ENCODE data around the gene LRRFIP1. TPM values are rescaled to one million over a fixed set of nuclear protein-coding genes. Genes with fewer than 3 reads are reported as not detected.

Gene LRRFIP1
- total RNA-seq, 4 donors from 2014 or later, result 84.9 to 152 (median 120) TPM

GRCh38 chr2:237636578-237636977, 9.2 kb downstream of the LRRFIP1 start:
- intact Hi-C loops (cut with DNase I), result no loop called here
- TF ChIP-seq, protein P1, sequence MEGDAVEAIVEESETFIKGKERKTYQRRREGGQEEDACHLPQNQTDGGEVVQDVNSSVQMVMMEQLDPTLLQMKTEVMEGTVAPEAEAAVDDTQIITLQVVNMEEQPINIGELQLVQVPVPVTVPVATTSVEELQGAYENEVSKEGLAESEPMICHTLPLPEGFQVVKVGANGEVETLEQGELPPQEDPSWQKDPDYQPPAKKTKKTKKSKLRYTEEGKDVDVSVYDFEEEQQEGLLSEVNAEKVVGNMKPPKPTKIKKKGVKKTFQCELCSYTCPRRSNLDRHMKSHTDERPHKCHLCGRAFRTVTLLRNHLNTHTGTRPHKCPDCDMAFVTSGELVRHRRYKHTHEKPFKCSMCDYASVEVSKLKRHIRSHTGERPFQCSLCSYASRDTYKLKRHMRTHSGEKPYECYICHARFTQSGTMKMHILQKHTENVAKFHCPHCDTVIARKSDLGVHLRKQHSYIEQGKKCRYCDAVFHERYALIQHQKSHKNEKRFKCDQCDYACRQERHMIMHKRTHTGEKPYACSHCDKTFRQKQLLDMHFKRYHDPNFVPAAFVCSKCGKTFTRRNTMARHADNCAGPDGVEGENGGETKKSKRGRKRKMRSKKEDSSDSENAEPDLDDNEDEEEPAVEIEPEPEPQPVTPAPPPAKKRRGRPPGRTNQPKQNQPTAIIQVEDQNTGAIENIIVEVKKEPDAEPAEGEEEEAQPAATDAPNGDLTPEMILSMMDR (IDR thresholded peaks at IDR 0.05), result no peak
- TF ChIP-seq POLR2A (IDR thresholded peaks at IDR 0.05), result no peak
- H3K4me3 ChIP-seq, result no peak overlapping the region
- H3K27ac ChIP-seq, result no peak overlapping the region
- peaks cover 0 to 8% (median 6%) of the 10 kb centered on the region in 3 donors for H3K9me3 ChIP-seq
- H3K4me1 ChIP-seq, result peaks cover 0 to 15% (median 0%) of the 10 kb centered on the region in 3 donors
- no peaks in the 10 kb centered on the region for H3K36me3 ChIP-seq
- no peaks in the 10 kb centered on the region for H3K27me3 ChIP-seq
- DNase-seq, result no peak
- 67 to 90% methylated on average over 1 of the region's 1 CpG for WGBS, 2 donors

- Histone ChIP-seq H3K27me3 (no peaks in the 10 kb centered on the region), H3K4me3 (no peak overlapping the region), H3K27ac (no peak overlapping the region), H3K36me3 (no peaks in the 10 kb centered on the region), H3K4me1 (peaks cover 0 to 11% (median 0%) of the 10 kb centered on the region in 3 donors), H3K9me3 (peaks cover 0 to 8% (median 6%) of the 10 kb centered on the region in 3 donors)
- intact Hi-C loops (cut with DNase I), result no loop called here
- 81 to 84% methylated on average over 3 of the region's 3 CpGs for WGBS, 2 donors
- DNase-seq, result no peak
- no peak for TF ChIP-seq POLR2A (IDR thresholded peaks at IDR 0.05)
- TF ChIP-seq, protein P1 (IDR thresholded peaks at IDR 0.05), result no peak
Observed at GRCh38 chr2:237637429-237638135, 10.2 kb downstream of the LRRFIP1 start.

GRCh38 chr2:237638176-237638575, 10.8 kb downstream of the LRRFIP1 start:
- Histone ChIP-seq H3K9me3 (peaks cover 0 to 8% (median 6%) of the 10 kb centered on the region in 3 donors), H3K27me3 (no peaks in the 10 kb centered on the region), H3K4me3 (no peak overlapping the region), H3K27ac (no peak overlapping the region), H3K36me3 (no peaks in the 10 kb centered on the region), H3K4me1 (peaks cover 0 to 5% (median 0%) of the 10 kb centered on the region in 3 donors)
- WGBS, 2 donors, result 93 to 98% methylated on average over 8 of the region's 8 CpGs
- DNase-seq, result no peak
- no peak for TF ChIP-seq POLR2A (IDR thresholded peaks at IDR 0.05)
- TF ChIP-seq, protein P1 (IDR thresholded peaks at IDR 0.05), result no peak
- intact Hi-C loops (cut with DNase I), result no loop called here

GRCh38 chr2:237639052-237639835, 11.9 kb downstream of the LRRFIP1 start:
- no peaks in the 10 kb centered on the region for H3K4me1 ChIP-seq
- DNase-seq, result no peak
- peaks cover 0 to 7% (median 5%) of the 10 kb centered on the region in 3 donors for H3K9me3 ChIP-seq
- TF ChIP-seq, protein P1 (IDR thresholded peaks at IDR 0.05), result no peak
- TF ChIP-seq POLR2A (IDR thresholded peaks at IDR 0.05), result no peak
- H3K36me3 ChIP-seq, result no peaks in the 10 kb centered on the region
- intact Hi-C loops (cut with DNase I), result no loop called here
- 79 to 80% methylated on average over 11 of the region's 11 CpGs for WGBS, 2 donors
- H3K4me3 ChIP-seq, result no peak overlapping the region
- H3K27me3 ChIP-seq, result no peaks in the 10 kb centered on the region
- no peak overlapping the region for H3K27ac ChIP-seq

GRCh38 chr2:237639836-237640220, 12.4 kb downstream of the LRRFIP1 start:
- Histone ChIP-seq H3K36me3 (no peaks in the 10 kb centered on the region), H3K9me3 (peaks cover 0 to 1% (median 0%) of the 10 kb centered on the region in 3 donors), H3K27me3 (no peaks in the 10 kb centered on the region), H3K4me3 (no peak overlapping the region), H3K27ac (no peak overlapping the region), H3K4me1 (no peaks in the 10 kb centered on the region)
- no peak for DNase-seq
- intact Hi-C loops (cut with DNase I), result no loop called here
- 89 to 97% methylated on average over 3 to 6 of the region's 6 CpGs for WGBS, 2 donors
- TF ChIP-seq, protein P1 (IDR thresholded peaks at IDR 0.05), result no peak
- TF ChIP-seq POLR2A (IDR thresholded peaks at IDR 0.05), result no peak

Data from esophagus squamous epithelium (tissue), 5 donors.